ENCODE measurements around the gene GPR26.
"Not testable (repeated sequence)": the region's sequence is repeated elsewhere in the genome, so short reads cannot be mapped to it uniquely, and the experiment has no call there.

Gene GPR26

GRCh38 chr10:123720536-123720935 is 54.4 kb downstream of the GPR26 start:
- no peak for DNase-seq

GRCh38 chr10:123721441-123722049 is 55.4 kb downstream of the GPR26 start:
- no peak for DNase-seq

- no peak for DNase-seq
Observed at GRCh38 chr10:123722351-123722750, 56.2 kb downstream of the GPR26 start.

- DNase-seq: no peak
Observed at GRCh38 chr10:123724747-123725146, 58.6 kb downstream of the GPR26 start.

GRCh38 chr10:123726381-123726780 is 60.2 kb downstream of the GPR26 start:
- no peak for DNase-seq

- DNase-seq: no peak
Observed at GRCh38 chr10:123726836-123727235, 60.7 kb downstream of the GPR26 start.

GRCh38 chr10:123729523-123729922 is 63.4 kb downstream of the GPR26 start:
- no peak for DNase-seq

GRCh38 chr10:123736917-123737316 is 70.8 kb downstream of the GPR26 start:
- DNase-seq: not testable (repeated sequence)

- DNase-seq: no peak
Observed at GRCh38 chr10:123741146-123741545, 75.0 kb downstream of the GPR26 start.

- DNase-seq: no peak
Observed at GRCh38 chr10:123741711-123742110, 75.6 kb downstream of the GPR26 start.

GRCh38 chr10:123742751-123743440 is 76.7 kb downstream of the GPR26 start:
- DNase-seq: no peak

- DNase-seq: no peak
Observed at GRCh38 chr10:123743441-123744223, 77.5 kb downstream of the GPR26 start.

GRCh38 chr10:123744224-123744536 is 78.0 kb downstream of the GPR26 start:
- DNase-seq: no peak
